ENCODE measurements around the gene LRRC46. TPM values are rescaled to one million over a fixed set of nuclear protein-coding genes. Genes with fewer than 3 reads are reported as not detected.

The LRRC46 gene
- total and polyA plus RNA-seq, 2 donors = 0.19 to 2.4 TPM

DNA sequence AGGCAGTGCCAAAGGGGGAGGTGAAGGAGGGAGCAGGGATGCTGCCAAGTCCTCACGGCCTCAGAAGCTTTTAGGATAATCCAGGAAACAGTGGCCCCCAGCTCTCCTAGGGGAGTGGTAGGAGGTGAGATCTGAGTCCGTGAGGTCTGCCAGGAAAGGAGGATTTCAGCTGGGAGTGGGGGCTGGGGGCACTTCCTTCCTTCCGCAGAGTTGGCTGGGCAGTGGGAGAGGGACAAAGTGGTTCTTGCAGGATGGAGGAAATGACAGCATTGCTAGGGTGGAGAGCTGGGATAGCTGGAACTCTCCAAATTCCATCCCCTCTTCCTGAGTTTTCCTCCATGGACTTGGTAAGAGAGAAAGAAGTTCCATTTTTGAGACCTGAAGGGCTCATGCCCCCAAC is 24.3 kb downstream of the LRRC46 start:
- no peak for DNase-seq (ENCODE audit: low read depth in 6 of 9, low spot score in 9 of 9)
- no peaks in the 10 kb centered on the region for H3K36me3 ChIP-seq (ENCODE audit: control insufficient read depth in 2 of 2, insufficient read depth in 2 of 2, low read length in 1 of 2)
- 65% methylated on average over 3 of the region's 3 CpGs for WGBS
- H3K27me3 ChIP-seq (ENCODE audit: control insufficient read depth in 2 of 2, insufficient read depth in 1 of 2, low read length in 1 of 2) = peaks cover 52 to 87% of the 10 kb centered on the region in 2 donors
- H3K27ac ChIP-seq (ENCODE audit: low read depth in 1 of 2, low read length in 1 of 2) = no peak overlapping the region
- H3K4me3 ChIP-seq (ENCODE audit: low read length in 2 of 2) = no peak overlapping the region
- H3K9me3 ChIP-seq (ENCODE audit: control insufficient read depth in 2 of 2, insufficient read depth in 1 of 2, low read length in 1 of 2) = peaks cover 0 to 2% of the 10 kb centered on the region in 2 donors
- H3K4me1 ChIP-seq (ENCODE audit: control insufficient read depth in 2 of 2, insufficient read depth in 2 of 2, low read length in 2 of 2) = peaks cover 0 to 14% of the 10 kb centered on the region in 2 donors

GRCh38 chr17:47856830-47857229 is 25.4 kb downstream of the LRRC46 start:
- H3K27ac ChIP-seq (ENCODE audit: low read depth in 1 of 2, low read length in 1 of 2) = no peak overlapping the region
- no peaks in the 10 kb centered on the region for H3K36me3 ChIP-seq (ENCODE audit: control insufficient read depth in 2 of 2, insufficient read depth in 2 of 2, low read length in 1 of 2)
- H3K4me1 ChIP-seq (ENCODE audit: control insufficient read depth in 2 of 2, insufficient read depth in 2 of 2, low read length in 2 of 2) = peaks cover 0 to 7% of the 10 kb centered on the region in 2 donors
- H3K4me3 ChIP-seq (ENCODE audit: low read length in 2 of 2) = no peak overlapping the region
- peaks cover 41 to 79% of the 10 kb centered on the region in 2 donors for H3K27me3 ChIP-seq (ENCODE audit: control insufficient read depth in 2 of 2, insufficient read depth in 1 of 2, low read length in 1 of 2)
- no peak for DNase-seq (ENCODE audit: low read depth in 6 of 9, low spot score in 9 of 9)
- H3K9me3 ChIP-seq (ENCODE audit: control insufficient read depth in 2 of 2, insufficient read depth in 1 of 2, low read length in 1 of 2) = no peaks in the 10 kb centered on the region

DNA sequence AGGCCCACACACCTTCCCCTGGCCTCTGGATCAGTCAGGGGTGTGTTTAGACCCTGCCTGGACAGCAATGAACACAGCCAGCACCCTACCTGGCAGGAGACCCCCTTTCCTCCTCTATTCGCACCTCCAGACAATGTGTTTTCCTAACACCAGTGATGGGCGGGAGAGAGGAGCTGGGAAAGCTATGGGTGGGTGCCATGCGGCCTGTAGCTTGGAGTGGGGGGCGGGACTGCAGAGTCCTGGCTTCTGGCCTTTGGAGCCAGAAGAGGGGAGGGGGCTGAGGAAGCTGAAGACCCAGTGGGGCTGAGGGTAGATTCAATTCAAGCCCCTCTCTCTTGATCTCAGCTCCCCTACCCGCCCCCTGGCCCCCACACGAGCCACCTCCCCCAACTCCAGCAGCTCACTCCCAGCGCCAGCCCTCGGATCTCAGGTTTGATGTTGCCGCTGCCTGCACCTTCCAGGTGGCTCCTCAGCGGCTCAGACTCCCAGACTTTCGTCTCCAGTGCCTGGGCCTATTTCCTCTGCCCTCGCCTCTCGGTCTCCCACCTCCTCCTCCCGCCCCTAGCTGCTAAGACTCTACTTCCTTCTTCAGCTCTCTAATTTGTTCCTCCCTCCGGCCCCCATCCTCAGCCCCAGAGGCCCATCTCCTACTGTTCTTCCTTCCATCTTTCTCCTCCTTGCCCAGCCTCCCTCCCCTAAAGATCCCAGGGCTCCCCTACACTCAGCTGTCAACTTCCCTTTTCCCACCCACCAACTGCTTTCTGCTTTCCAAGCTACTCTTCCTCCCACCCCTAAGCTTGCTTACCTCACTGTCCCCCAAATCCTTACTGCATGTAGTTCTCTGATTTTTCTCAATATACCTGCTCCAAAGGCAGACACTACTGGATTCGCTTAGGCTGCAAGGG is 26.3 kb downstream of the LRRC46 start:
- Histone ChIP-seq H3K9me3 (ENCODE audit: control insufficient read depth in 2 of 2, insufficient read depth in 1 of 2, low read length in 1 of 2) (no peaks in the 10 kb centered on the region), H3K27ac (ENCODE audit: low read depth in 1 of 2, low read length in 1 of 2) (no peak overlapping the region), H3K36me3 (ENCODE audit: control insufficient read depth in 2 of 2, insufficient read depth in 2 of 2, low read length in 1 of 2) (no peaks in the 10 kb centered on the region), H3K4me3 (ENCODE audit: low read length in 2 of 2) (no peak overlapping the region), H3K4me1 (ENCODE audit: control insufficient read depth in 2 of 2, insufficient read depth in 2 of 2, low read length in 2 of 2) (peaks cover 0 to 5% of the 10 kb centered on the region in 2 donors), H3K27me3 (ENCODE audit: control insufficient read depth in 2 of 2, insufficient read depth in 1 of 2, low read length in 1 of 2) (peaks cover 31 to 69% of the 10 kb centered on the region in 2 donors)
- no peak for DNase-seq (ENCODE audit: low read depth in 6 of 9, low spot score in 9 of 9)
- WGBS = 59% methylated on average over 16 of the region's 16 CpGs

GRCh38 chr17:47860386-47860785 is 28.9 kb downstream of the LRRC46 start:
- Histone ChIP-seq H3K9me3 (ENCODE audit: control insufficient read depth in 2 of 2, insufficient read depth in 1 of 2, low read length in 1 of 2) (no peaks in the 10 kb centered on the region), H3K4me1 (ENCODE audit: control insufficient read depth in 2 of 2, insufficient read depth in 2 of 2, low read length in 2 of 2) (peaks cover 3 to 19% of the 10 kb centered on the region in 2 donors), H3K4me3 (ENCODE audit: low read length in 2 of 2) (no peak overlapping the region), H3K27ac (ENCODE audit: low read depth in 1 of 2, low read length in 1 of 2) (no peak overlapping the region), H3K27me3 (ENCODE audit: control insufficient read depth in 2 of 2, insufficient read depth in 1 of 2, low read length in 1 of 2) (peaks cover 9 to 44% of the 10 kb centered on the region in 2 donors), H3K36me3 (ENCODE audit: control insufficient read depth in 2 of 2, insufficient read depth in 2 of 2, low read length in 1 of 2) (no peaks in the 10 kb centered on the region)
- WGBS = 97% methylated on average over 5 of the region's 5 CpGs
- DNase-seq (ENCODE audit: low read depth in 6 of 9, low spot score in 9 of 9) = no peak

DNA sequence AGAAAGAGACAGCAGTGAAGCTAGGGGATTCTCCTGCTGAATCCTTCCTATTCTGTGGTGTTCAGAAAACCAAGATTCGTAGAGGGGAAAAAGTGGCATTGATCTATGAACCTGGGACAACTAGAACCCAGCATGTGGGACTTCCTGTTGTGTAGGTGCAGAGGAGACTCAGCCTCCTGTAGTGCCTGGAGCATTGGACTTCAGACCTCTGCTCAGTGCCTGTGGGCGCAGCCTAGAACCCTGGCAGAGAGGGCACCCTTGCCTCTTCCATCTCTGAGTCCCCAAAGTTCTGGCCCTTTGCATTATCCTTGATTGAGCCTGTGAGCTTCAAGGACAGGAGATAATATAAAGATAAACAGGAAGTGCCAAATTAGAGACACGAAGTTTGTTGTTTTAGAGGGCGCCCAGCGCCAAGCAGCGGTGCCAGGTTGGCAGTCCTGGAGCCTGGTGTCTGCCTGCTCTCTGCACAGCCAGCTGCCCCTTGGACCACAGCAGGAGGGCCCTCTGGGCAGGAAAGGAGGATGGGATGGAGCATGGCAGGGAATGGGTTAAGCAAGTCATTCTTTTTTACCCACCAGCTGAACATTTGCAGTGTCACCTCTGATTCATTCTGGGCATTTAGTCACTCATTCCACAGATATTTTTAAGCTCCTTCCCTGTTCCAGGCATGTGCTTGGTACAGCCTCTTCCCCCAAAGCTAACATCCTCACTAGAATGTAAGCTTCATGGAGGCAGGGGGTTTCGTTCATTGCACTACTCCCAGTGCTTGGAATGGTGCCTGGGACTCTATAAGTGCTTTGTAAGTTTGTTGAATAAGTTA is 31.4 kb downstream of the LRRC46 start:
- no peak overlapping the region for H3K27ac ChIP-seq (ENCODE audit: low read depth in 1 of 2, low read length in 1 of 2)
- DNase-seq (ENCODE audit: low read depth in 6 of 9, low spot score in 9 of 9) = no peak

GRCh38 chr17:47864791-47865216 is 33.3 kb downstream of the LRRC46 start:
- peak in 2 of 9 donors; percentile 39 to 54 for DNase-seq (ENCODE audit: low read depth in 6 of 9, low spot score in 9 of 9)
- WGBS = 58% methylated on average over 7 of the region's 7 CpGs
- peaks cover 3 to 42% of the 10 kb centered on the region in 2 donors for H3K4me1 ChIP-seq (ENCODE audit: control insufficient read depth in 2 of 2, insufficient read depth in 2 of 2, low read length in 2 of 2)
- no peaks in the 10 kb centered on the region for H3K36me3 ChIP-seq (ENCODE audit: control insufficient read depth in 2 of 2, insufficient read depth in 2 of 2, low read length in 1 of 2)
- no peak overlapping the region for H3K4me3 ChIP-seq (ENCODE audit: low read length in 2 of 2)
- no peak overlapping the region for H3K27ac ChIP-seq (ENCODE audit: low read depth in 1 of 2, low read length in 1 of 2)
- H3K9me3 ChIP-seq (ENCODE audit: control insufficient read depth in 2 of 2, insufficient read depth in 1 of 2, low read length in 1 of 2) = no peaks in the 10 kb centered on the region
- H3K27me3 ChIP-seq (ENCODE audit: control insufficient read depth in 2 of 2, insufficient read depth in 1 of 2, low read length in 1 of 2) = peaks cover under 1 to 26% of the 10 kb centered on the region in 2 donors

More for the DNA sequence above, 31.4 kb downstream of the LRRC46 start:
- peaks cover 5 to 25% of the 10 kb centered on the region in 2 donors for H3K27me3 ChIP-seq (ENCODE audit: control insufficient read depth in 2 of 2, insufficient read depth in 1 of 2, low read length in 1 of 2)
- peaks cover 3 to 42% of the 10 kb centered on the region in 2 donors for H3K4me1 ChIP-seq (ENCODE audit: control insufficient read depth in 2 of 2, insufficient read depth in 2 of 2, low read length in 2 of 2)
- WGBS = 91% methylated on average over 7 of the region's 7 CpGs
- no peaks in the 10 kb centered on the region for H3K36me3 ChIP-seq (ENCODE audit: control insufficient read depth in 2 of 2, insufficient read depth in 2 of 2, low read length in 1 of 2)
- H3K9me3 ChIP-seq (ENCODE audit: control insufficient read depth in 2 of 2, insufficient read depth in 1 of 2, low read length in 1 of 2) = no peaks in the 10 kb centered on the region
- no peak overlapping the region for H3K4me3 ChIP-seq (ENCODE audit: low read length in 2 of 2)

DNA sequence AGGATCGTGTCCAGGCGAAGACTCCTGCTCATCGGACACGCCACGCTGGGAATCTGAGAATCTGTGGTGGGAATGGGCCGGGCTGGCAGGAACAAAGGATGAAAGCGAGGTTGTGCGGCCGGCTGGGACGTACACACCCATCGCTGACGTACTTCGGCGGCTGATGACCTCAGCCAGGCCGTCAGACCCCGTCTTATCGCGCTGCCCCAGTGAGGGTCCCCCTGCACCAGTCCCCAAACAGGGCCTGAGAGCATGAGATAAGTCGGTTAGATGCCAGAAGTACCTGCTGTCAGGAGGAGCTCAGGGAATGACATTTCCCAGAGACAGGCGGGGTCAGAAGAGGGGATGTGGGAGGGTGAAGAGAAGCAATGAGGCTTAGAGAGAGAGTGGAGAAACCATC is 35.5 kb downstream of the LRRC46 start:
- Histone ChIP-seq H3K4me1 (ENCODE audit: control insufficient read depth in 2 of 2, insufficient read depth in 2 of 2, low read length in 2 of 2) (peaks cover 3 to 42% of the 10 kb centered on the region in 2 donors), H3K27me3 (ENCODE audit: control insufficient read depth in 2 of 2, insufficient read depth in 1 of 2, low read length in 1 of 2) (peaks cover 17 to 42% of the 10 kb centered on the region in 2 donors), H3K27ac (ENCODE audit: low read depth in 1 of 2, low read length in 1 of 2) (peak overlapping the region in 1 of 2 donors; percentile 8), H3K36me3 (ENCODE audit: control insufficient read depth in 2 of 2, insufficient read depth in 2 of 2, low read length in 1 of 2) (no peaks in the 10 kb centered on the region), H3K9me3 (ENCODE audit: control insufficient read depth in 2 of 2, insufficient read depth in 1 of 2, low read length in 1 of 2) (peaks cover 0 to under 1% of the 10 kb centered on the region in 2 donors), H3K4me3 (ENCODE audit: low read length in 2 of 2) (no peak overlapping the region)
- 92% methylated on average over 20 of the region's 20 CpGs for WGBS
- no peak for DNase-seq (ENCODE audit: low read depth in 6 of 9, low spot score in 9 of 9)

DNA sequence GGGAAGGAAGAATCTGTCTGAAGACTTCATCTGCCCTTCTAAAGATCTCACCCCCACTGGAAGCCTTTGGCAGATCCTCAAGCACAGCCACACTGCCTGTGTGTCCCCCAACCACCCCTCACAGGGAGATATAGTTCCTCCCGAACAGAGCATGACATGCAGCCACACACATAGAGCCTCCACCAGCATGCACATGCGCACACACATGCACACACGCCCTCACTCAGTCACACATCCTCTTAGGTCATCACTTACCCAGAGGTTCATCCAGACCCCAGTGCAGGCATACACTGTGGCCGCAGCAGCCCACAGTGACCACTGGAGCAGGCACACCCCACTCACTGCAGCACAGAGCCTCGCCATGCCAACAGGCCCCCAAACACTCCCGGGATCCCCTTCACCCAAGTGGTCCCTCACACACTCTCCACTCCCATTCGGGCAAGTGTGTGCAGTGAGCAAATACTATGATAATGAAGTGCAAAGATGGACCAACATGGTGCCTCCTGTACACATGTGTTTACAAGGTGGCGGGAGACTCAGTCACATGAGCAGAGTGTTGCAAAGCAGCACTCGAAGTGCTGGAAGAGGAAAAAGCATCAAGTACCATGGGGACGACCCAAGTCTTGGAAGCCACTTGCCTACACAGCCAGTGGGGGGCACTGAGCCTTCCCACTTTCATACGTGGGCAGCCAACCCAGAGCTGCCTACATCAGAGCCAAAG is 36.5 kb downstream of the LRRC46 start:
- Histone ChIP-seq H3K27me3 (ENCODE audit: control insufficient read depth in 2 of 2, insufficient read depth in 1 of 2, low read length in 1 of 2) (peaks cover 26 to 52% of the 10 kb centered on the region in 2 donors), H3K36me3 (ENCODE audit: control insufficient read depth in 2 of 2, insufficient read depth in 2 of 2, low read length in 1 of 2) (no peaks in the 10 kb centered on the region), H3K27ac (ENCODE audit: low read depth in 1 of 2, low read length in 1 of 2) (no peak overlapping the region), H3K4me1 (ENCODE audit: control insufficient read depth in 2 of 2, insufficient read depth in 2 of 2, low read length in 2 of 2) (peaks cover 3 to 46% of the 10 kb centered on the region in 2 donors), H3K4me3 (ENCODE audit: low read length in 2 of 2) (no peak overlapping the region), H3K9me3 (ENCODE audit: control insufficient read depth in 2 of 2, insufficient read depth in 1 of 2, low read length in 1 of 2) (peaks cover 0 to 3% of the 10 kb centered on the region in 2 donors)
- DNase-seq (ENCODE audit: low read depth in 6 of 9, low spot score in 9 of 9) = no peak
- 95% methylated on average over 11 of the region's 11 CpGs for WGBS

All from thymus (tissue), 11 donors.